ENCODE measurements around the gene NRXN2.
"Not testable (repeated sequence)": the region's sequence is repeated elsewhere in the genome, so short reads cannot be mapped to it uniquely, and the experiment has no call there.

Gene NRXN2

GRCh38 chr11:64601605-64602465 is 121.2 kb downstream of the NRXN2 start:
- DNase-seq, result no peak

DNA sequence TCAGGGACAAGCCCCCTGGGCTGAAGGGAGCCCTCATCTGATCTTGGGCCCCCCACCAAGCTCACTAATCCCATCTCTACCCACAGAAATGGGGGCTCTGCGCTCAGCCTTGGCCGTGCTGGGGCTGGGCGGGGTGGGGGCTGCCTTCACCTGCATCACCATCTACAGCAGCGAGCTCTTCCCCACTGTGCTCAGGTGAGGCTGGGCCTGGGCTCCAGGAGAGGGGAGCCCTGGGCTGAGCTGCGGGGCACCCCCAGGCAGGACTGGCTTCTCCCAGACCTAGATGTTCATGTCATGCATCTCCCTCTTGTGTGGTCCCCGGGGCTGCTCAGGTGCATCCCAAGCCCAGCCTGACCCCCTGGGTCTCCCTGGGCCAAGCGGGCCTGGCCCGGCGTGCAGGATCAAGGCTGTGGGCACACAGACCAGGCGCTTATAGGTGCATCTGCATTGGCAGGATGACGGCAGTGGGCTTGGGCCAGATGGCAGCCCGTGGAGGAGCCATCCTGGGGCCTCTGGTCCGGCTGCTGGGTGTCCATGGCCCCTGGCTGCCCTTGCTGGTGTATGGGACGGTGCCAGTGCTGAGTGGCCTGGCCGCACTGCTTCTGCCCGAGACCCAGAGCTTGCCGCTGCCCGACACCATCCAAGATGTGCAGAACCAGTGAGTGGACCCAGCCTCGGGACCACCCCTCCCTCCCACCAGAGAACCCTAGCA is 122.6 kb downstream of the NRXN2 start:
- DNase-seq, result no peak

GRCh38 chr11:64599698-64600211 is 123.2 kb downstream of the NRXN2 start:
- DNase-seq, result no peak

- DNase-seq, result no peak
These were observed 124.0 kb downstream of the NRXN2 start for GRCh38 chr11:64598797-64599697.

DNA sequence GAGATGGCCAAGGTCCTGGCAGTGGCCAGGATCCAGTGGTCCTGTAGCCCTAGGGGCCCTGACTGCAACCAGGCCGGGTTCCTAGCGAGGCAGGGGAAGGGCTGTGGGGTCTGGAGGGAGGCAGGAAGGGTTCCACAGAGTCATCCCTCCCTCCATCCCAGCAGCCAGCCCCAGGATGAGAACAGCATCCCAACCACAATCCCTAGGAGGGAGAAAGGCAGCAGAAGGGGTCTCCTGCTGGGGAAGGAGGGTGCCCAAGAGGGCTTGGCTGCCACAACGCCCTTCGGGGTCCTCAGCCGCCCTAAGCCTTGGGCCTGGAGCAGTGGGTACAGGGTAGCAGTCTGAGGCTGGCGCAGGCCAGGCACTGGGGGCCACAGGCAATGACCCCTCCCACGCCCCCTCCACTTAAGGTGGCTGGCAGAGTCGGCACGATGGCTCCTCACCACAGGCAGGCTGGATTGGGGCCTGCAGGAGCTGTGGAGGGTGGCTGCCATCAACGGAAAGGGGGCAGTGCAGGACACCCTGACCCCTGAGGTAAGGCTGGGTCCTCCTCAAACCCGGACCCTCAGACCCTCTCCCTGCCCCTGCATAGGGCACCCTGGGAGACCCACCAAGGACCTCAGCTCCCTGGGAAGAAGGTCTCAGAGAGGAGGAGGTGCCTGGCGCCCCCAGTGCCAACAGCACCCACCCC is 124.7 kb downstream of the NRXN2 start:
- DNase-seq, result no peak

- no peak for DNase-seq
These were observed 125.3 kb downstream of the NRXN2 start for GRCh38 chr11:64597671-64598101.

- DNase-seq, result not testable (repeated sequence)
These were observed 127.1 kb downstream of the NRXN2 start for GRCh38 chr11:64595922-64596321.

DNA sequence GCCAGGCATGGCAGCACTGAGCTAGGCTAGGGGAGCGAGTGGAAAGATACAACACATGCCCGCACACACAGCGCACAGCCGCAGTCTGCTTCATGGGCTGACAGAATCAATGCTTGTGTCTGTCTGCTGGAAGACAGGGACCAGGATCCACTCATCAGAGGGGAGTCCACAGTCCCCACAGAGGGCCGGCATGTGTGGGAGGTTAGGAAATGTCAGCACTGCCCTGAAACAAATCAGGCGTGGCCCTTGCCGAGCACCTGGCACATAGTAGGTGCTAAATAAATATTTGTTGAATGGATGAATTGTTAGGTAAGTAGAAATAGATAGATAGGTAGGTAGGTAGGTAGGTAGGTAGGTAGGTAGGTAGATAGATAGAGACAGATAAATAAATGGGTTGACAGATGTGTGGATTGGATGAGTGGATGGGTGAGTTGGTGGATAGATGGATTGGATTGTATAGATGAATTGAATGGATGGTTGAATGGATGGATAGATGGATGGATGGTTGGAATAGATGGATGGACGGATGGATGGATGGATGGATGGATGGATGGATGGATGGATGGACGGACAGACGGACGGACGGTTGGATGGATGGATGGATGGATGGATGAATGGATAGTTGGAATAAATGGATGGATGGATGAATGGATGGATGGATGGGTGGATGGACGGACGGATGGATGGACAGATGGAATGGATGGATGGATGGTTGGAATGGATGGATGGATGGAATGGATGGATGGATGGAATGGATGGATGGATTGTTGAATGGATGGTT is 128.6 kb downstream of the NRXN2 start:
- no peak for DNase-seq

DNA sequence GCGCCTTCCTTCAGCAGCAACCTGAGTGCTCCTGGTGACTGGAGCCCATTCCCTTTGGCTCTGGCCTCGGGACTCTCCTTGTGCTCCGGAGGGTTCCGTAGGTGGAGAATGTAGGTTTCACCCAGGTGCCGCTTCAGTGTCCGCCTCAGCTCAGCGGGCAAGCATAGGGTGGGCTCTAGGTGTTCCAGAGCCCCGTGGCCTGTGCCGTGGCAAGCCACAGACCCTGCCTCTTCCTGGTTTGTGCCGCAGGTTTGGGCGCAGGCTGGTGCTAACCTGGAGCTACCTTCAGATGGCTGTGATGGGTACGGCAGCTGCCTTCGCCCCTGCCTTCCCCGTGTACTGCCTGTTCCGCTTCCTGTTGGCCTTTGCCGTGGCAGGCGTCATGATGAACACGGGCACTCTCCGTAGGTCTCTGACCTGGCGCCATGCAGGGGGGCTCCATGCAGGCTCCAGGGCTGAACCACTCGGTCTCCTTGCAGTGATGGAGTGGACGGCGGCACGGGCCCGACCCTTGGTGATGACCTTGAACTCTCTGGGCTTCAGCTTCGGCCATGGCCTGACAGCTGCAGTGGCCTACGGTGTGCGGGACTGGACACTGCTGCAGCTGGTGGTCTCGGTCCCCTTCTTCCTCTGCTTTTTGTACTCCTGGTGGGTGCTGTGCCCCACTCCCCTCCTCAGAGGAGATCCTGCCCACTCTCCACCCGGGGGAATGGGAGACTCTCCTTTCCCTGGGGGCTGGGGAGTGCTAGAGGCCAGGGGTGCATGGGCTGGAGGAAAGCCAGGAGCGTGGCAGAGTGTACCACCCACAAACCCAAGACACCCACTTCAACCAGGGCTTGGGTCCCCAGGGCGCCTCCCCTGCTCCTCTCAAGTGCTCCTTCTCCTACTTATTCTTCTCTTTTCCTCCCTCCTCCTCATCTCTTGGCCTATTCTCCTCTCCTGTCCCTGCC is 129.6 kb downstream of the NRXN2 start:
- DNase-seq, result no peak

- no peak for DNase-seq
These were observed 130.3 kb downstream of the NRXN2 start for GRCh38 chr11:64592656-64593055.

GRCh38 chr11:64592234-64592615 is 130.8 kb downstream of the NRXN2 start:
- DNase-seq, result no peak

GRCh38 chr11:64591257-64592233 is 131.5 kb downstream of the NRXN2 start:
- DNase-seq, result no peak

- no peak for DNase-seq
These were observed 132.2 kb downstream of the NRXN2 start, which contains the start of gene SLC22A12 for GRCh38 chr11:64590763-64591221. TSS of gene SLC22A12 (plus strand) at chr11:64591220. CDS start at chr11:64591557, 337 bp downstream.

- DNase-seq, result no peak
These were observed 134.3 kb downstream of the NRXN2 start for GRCh38 chr11:64588701-64589100.

- DNase-seq, result no peak
These were observed 136.6 kb downstream of the NRXN2 start for GRCh38 chr11:64586366-64586765.

DNA sequence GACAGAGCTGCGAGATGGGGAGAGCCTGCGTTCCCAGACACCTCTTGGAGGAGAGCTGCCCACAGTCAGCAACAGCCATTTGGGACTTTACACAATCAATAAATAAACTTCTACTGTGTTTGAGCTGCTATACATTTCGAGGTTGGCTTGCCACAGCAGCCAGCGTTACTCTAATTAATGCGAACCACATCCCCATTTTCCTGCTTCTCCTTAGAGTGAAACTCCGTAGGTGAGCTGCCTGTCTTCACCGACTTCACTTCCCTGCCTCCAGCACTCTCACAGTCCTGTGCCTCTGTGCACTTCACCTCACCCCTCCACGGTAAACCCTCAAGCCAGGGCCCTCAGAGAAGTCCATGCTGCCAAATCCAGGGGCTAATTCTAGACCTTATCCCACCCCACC is 137.8 kb downstream of the NRXN2 start:
- no peak for DNase-seq

DNA sequence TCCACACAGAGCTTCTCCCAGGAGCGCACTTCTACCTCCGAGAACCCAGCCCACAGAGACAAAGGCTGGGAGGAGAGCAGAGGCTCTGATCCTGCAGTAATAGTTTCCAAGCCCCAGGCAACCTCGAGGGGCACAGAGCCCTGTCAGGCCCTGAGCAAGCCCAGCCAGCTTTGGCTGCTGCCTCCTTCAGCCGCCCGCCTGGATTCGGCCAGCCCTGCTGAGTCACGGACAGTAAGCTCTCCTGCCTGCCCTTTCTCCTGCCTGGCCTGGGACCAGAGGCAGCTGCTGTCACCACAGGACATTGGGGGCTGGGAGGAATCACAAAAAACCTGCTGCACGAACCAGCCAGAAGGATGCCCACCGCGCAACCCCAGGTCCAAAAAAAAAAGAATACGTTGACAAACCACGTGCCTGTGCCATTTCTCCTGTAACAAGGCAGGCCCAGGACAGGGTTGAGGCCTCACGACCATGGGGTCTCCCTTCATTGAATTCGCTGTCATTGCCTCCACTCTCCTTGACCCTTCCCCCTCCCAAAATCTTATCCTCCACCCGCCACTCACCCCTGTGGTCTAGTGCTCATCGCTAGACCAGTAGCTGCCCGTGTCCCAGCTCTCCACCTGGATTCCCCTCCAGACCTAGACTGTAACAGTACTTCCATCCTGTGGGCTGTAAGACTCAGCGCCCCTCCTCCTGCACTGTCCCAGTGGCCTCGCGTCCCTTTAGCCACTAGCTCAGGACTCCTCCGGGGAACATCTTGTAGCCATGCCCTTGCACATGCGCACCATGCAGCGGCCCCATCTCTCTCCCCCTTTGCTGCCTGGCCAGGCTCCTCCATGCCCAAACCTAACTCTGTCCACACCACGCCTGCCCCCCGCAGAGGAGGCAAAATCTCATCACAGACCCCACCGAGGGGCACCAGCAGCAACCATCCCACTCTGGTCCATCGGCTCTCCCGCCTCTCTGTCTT is 139.4 kb downstream of the NRXN2 start:
- DNase-seq, result peak; percentile 18

Measured in EL (cell line).